ENCODE results near the gene KBTBD3. TPM values are rescaled to one million over a fixed set of nuclear protein-coding genes. Genes with fewer than 3 reads are reported as not detected.

The KBTBD3 gene
- total RNA-seq, 1 donor from 2014 or later, result 10.8 TPM

DNA sequence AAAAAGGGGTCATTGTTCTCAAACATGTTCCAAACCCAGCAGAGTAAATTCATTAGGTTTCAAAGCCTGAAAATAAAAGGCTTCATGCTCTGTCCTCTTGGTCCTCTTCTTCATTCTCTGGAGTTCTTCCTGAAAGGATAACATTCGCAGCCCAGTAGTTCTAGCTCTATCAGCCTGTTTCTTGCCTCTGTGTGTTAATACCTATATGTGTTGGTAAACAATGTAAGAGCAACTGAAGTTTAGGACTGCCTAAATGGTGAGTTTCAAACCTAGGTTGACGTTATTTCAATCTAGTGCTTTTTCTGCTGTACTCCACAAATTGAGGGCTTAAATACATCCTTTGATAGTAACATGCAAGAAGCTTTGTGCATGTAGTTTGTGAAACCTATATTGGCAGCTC is 9.7 kb upstream of the KBTBD3 start:
- Histone ChIP-seq H3K4me3 (no peak overlapping the region), H3K36me3 (peaks cover 27% of the 10 kb centered on the region), H3K27ac (no peak overlapping the region), H3K9me3 (no peaks in the 10 kb centered on the region), H3K27me3 (no peaks in the 10 kb centered on the region), H3K4me1 (peaks cover 20% of the 10 kb centered on the region)
- intact Hi-C loops (cut with DNase I), result no loop called here
- DNase-seq, result no peak
- ATAC-seq, result no peak
- TF ChIP-seq, protein P1, sequence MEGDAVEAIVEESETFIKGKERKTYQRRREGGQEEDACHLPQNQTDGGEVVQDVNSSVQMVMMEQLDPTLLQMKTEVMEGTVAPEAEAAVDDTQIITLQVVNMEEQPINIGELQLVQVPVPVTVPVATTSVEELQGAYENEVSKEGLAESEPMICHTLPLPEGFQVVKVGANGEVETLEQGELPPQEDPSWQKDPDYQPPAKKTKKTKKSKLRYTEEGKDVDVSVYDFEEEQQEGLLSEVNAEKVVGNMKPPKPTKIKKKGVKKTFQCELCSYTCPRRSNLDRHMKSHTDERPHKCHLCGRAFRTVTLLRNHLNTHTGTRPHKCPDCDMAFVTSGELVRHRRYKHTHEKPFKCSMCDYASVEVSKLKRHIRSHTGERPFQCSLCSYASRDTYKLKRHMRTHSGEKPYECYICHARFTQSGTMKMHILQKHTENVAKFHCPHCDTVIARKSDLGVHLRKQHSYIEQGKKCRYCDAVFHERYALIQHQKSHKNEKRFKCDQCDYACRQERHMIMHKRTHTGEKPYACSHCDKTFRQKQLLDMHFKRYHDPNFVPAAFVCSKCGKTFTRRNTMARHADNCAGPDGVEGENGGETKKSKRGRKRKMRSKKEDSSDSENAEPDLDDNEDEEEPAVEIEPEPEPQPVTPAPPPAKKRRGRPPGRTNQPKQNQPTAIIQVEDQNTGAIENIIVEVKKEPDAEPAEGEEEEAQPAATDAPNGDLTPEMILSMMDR (IDR thresholded peaks at IDR 0.05), result no peak

GRCh38 chr11:106086135-106086534 is 9.0 kb upstream of the KBTBD3 start:
- DNase-seq, result no peak

GRCh38 chr11:106082096-106082495 is 4.9 kb upstream of the KBTBD3 start:
- TF ChIP-seq, protein P1 (IDR thresholded peaks at IDR 0.05), result no peak
- intact Hi-C loops (cut with DNase I), result no loop called here
- H3K4me1 ChIP-seq, result peaks cover 46% of the 10 kb centered on the region

More at GRCh38 chr11:106086135-106086534, 9.0 kb upstream of the KBTBD3 start:
- no peaks in the 10 kb centered on the region for H3K9me3 ChIP-seq
- no peak overlapping the region for H3K4me3 ChIP-seq
- H3K4me1 ChIP-seq, result peaks cover 24% of the 10 kb centered on the region
- ATAC-seq, result no peak
- no peak overlapping the region for H3K27ac ChIP-seq
- intact Hi-C loops (cut with DNase I), result no loop called here
- H3K27me3 ChIP-seq, result no peaks in the 10 kb centered on the region
- H3K36me3 ChIP-seq, result peaks cover 24% of the 10 kb centered on the region
- TF ChIP-seq, protein P1 (IDR thresholded peaks at IDR 0.05), result no peak

GRCh38 chr11:106077609-106078455 is 685 bp upstream of the KBTBD3 start, which contains the start of gene AASDHPPT:
Gene AASDHPPT (plus strand): TSS chr11:106077662. CDS start chr11:106077711, 49 bp downstream.
- Histone ChIP-seq H3K9me3 (no peaks in the 10 kb centered on the region), H3K4me1 (peaks cover 45% of the 10 kb centered on the region), H3K27me3 (no peaks in the 10 kb centered on the region), H3K27ac (peak within 1 kb of the TSS; percentile 96), H3K36me3 (peaks cover 28% of the 10 kb centered on the region), H3K4me3 (peak within 1 kb of the TSS; percentile 87)
- intact Hi-C loops (cut with DNase I), result no loop called here
- DNase-seq (no peak), ATAC-seq (peak; percentile 30)
- TF ChIP-seq, protein P1 (IDR thresholded peaks at IDR 0.05), result no peak

More at GRCh38 chr11:106082096-106082495, 4.9 kb upstream of the KBTBD3 start:
- Histone ChIP-seq H3K9me3 (no peaks in the 10 kb centered on the region), H3K36me3 (peaks cover 38% of the 10 kb centered on the region), H3K27ac (no peak overlapping the region), H3K27me3 (no peaks in the 10 kb centered on the region), H3K4me3 (no peak overlapping the region)
- ATAC-seq, result no peak
- DNase-seq, result no peak

DNA sequence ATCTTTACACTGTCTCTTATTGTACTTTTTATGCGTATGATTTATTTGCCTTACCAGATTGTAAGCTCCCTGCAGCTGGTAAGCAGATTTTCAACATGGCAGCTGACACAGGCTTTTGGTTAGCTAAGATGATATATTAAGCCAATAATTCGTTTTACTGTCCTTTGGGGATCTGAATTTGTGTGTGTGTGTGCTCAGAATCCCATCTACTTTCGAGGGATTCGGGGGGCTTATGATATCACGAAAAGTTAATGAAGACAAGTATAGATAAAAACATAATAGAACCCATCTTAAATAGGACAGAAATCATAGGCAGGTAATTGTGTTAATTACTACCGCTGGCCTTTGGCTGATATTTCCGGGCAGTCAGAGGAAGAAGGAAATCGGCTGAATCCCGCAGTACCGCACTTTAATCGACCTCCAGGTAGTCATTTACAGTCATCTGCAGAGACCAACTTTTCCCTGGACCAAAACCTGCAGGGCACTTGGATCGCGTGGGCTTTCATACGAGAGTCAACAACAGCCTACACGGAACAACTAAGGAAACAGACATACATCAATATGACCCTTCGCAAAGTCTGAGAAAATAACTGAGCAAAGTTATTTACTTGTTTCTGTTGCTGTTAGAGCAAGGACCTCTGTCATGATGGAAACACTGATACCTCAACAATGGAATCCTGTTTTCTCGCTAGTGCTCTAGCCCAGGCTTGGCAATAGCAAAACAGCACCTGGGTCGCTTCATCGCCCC is 802 bp downstream of the KBTBD3 start:
- ATAC-seq (no peak), DNase-seq (no peak)
- Histone ChIP-seq H3K4me3 (peak overlapping the region; percentile 87), H3K4me1 (peaks cover 37% of the 10 kb centered on the region), H3K27ac (peak overlapping the region; percentile 86), H3K36me3 (peaks cover 20% of the 10 kb centered on the region), H3K9me3 (no peaks in the 10 kb centered on the region), H3K27me3 (no peaks in the 10 kb centered on the region)
- intact Hi-C loops (cut with DNase I), result no loop called here
- TF ChIP-seq, protein P1 (IDR thresholded peaks at IDR 0.05), result no peak
